Psoas muscle (tissue), 8 donors: ENCODE measurements around the gene DOK7. TPM values are rescaled to one million over a fixed set of nuclear protein-coding genes. Genes with fewer than 3 reads are reported as not detected.
A peak's percentile ranks its signal among the peaks of the same experiment; 100 is the strongest.

Source experiments
- ATAC-seq, 4 donors: fragments of 200-7000 bp; cut with Tn5 transposase; one replicate each; pipeline ENCODE4 v1.9.1; 2020; ENCODE audit warnings: moderate library complexity in 3 of 4, mild to moderate bottlenecking in 2 of 4
- DNase-seq, 2 donors: peaks; one replicate each; pipeline ENCODE4 v3.0.0-alpha.2; 2020
- H3K27ac ChIP-seq: fragments of 200-600 bp; one replicate; pipeline ENCODE4 v1.8.0; 2022
- H3K27me3 ChIP-seq, 3 donors: fragments of 200-600 bp in 1 of 3; one replicate each; pipeline versions ENCODE4 v1.6.1 to v1.8.0; 2013 to 2022; ENCODE audit warnings: low read length in 2 of 3, mild to moderate bottlenecking in 2 of 3, moderate library complexity in 1 of 3; ENCODE audit not compliant: insufficient read depth in 3 of 3
- H3K36me3 ChIP-seq, 2 donors: fragments of 200-600 bp in 1 of 2; one replicate each; pipeline versions ENCODE4 v1.6.1 to v1.8.0; 2013 to 2022; ENCODE audit warnings: low read depth in 1 of 2, mild to moderate bottlenecking in 1 of 2, moderate library complexity in 1 of 2; ENCODE audit not compliant: insufficient read depth in 1 of 2
- H3K4me1 ChIP-seq: fragments of 200-600 bp; one replicate; pipeline ENCODE4 v1.8.0; 2022
- H3K4me3 ChIP-seq: fragments of 200-600 bp; one replicate; pipeline ENCODE4 v1.8.0; 2022; ENCODE audit warnings: mild to moderate bottlenecking
- H3K9me3 ChIP-seq: fragments of 200-600 bp; one replicate; pipeline ENCODE4 v1.8.0; 2022
- WGBS, 3 donors: extraction: QIAGEN DNeasy Blood & Tissue Kit; methylation state at CpG; one replicate each; pipeline versions ENCODE4 v1.1.6 to v1.1.7; 2013; 5-methylcytosine and 5-hydroxymethylcytosine counted together
- intact Hi-C, 2 donors: fragments of 100-400 bp; cut with DNase I; formaldehyde crosslinking; loops; one replicate each; pipeline versions ENCODE4 v1.11.0 to v1.14.2; 2022
- polyA plus RNA-seq, 3 donors: library from polyadenylated mRNA; stranded (reverse); fragments of 200-250 nt; gene quantifications; one replicate each; pipeline ENCODE4 v1.2.3, GENCODE V29; 2013
- total RNA-seq, 4 donors: library from RNA; stranded (reverse); fragmentation: NEBNext Ultra II Directional in 2 of 4; extraction: Animal tissue kit (Norgen Biotek cat#: 25700) in 2 of 4; gene quantifications; one replicate each; pipeline versions ENCODE4 v1.2.1 to v1.2.4, GENCODE V29; 2021 to 2023
- TF ChIP-seq, protein P1 (sequence below): fragments of 200-600 bp; IDR thresholded peaks from one replicate; pipeline ENCODE4 v1.8.0; 2022; ENCODE audit warnings: antibody characterized with exemption
- donor health status: healthy with polysubstance abuse.
- donor health status: DM: no; HTN: no; CAD: no; lungs with moderate emphysema.
- donor health status: Bipolar disorder and iron deficiency.
- donor health status: healthy.
- donor health status: DM: yes; HTN: yes; CAD: no.
- donor health status: DM: no; HTN: no; CAD: no.
- donor health status: DM: no; HTN: no; CAD: no.
- donor health status: DM: yes; HTN: yes; CAD: no.

The DOK7 gene
- total and polyA plus RNA-seq, 7 donors = 3.4 to 48.6 (median 21.5) TPM

DNA sequence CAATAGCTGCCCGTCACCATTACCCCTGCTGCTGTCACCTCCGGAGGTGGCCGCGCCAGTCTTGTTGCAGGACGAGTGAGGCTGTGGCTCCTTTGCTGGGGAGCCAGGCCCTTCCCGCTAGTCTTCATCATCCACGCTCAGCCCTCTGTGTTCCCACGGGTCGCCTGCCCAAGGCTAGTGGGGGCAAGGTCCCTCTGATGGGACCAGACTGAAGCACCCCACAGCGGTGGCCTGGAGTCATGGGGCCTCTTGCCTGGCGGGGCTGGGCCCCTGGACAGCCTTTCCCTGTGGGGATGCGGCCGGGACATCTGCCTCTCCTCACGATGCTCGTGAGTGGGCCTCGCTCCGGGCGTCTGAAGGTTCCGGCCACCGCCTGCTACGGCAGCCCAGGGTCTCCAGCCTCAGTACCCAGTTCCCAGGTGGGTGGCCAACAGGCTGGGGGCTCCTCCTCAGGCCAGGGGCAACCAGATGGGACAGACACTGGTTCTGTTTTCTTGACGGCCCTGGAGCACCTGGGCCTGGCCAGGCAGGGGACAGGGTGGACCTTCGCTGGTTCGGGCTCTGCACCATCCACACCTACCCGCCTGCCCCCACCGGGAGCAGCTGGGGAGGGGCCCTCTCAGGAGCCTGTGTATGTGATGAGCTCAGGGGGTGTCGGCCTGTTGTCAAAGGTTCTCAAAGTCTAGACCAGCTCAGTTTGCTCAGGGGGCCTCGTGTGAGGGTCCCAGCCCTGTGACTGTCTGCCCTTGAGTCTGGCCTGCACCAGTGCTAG, 32.3 kb downstream of the DOK7 start:
- no peaks in the 10 kb centered on the region for H3K4me1 ChIP-seq
- H3K9me3 ChIP-seq = no peaks in the 10 kb centered on the region
- intact Hi-C loops = no loop called here
- H3K36me3 ChIP-seq = peaks cover 0 to 29% of the 10 kb centered on the region in 2 donors
- TF ChIP-seq, protein P1, sequence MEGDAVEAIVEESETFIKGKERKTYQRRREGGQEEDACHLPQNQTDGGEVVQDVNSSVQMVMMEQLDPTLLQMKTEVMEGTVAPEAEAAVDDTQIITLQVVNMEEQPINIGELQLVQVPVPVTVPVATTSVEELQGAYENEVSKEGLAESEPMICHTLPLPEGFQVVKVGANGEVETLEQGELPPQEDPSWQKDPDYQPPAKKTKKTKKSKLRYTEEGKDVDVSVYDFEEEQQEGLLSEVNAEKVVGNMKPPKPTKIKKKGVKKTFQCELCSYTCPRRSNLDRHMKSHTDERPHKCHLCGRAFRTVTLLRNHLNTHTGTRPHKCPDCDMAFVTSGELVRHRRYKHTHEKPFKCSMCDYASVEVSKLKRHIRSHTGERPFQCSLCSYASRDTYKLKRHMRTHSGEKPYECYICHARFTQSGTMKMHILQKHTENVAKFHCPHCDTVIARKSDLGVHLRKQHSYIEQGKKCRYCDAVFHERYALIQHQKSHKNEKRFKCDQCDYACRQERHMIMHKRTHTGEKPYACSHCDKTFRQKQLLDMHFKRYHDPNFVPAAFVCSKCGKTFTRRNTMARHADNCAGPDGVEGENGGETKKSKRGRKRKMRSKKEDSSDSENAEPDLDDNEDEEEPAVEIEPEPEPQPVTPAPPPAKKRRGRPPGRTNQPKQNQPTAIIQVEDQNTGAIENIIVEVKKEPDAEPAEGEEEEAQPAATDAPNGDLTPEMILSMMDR = no peak
- ATAC-seq (no peak), DNase-seq (no peak)
- 75 to 87% (median 82%) methylated on average over 28 of the region's 28 CpGs for WGBS, 3 donors
- H3K4me3 ChIP-seq = no peak overlapping the region
- H3K27me3 ChIP-seq = no peaks in the 10 kb centered on the region
- no peak overlapping the region for H3K27ac ChIP-seq

DNA sequence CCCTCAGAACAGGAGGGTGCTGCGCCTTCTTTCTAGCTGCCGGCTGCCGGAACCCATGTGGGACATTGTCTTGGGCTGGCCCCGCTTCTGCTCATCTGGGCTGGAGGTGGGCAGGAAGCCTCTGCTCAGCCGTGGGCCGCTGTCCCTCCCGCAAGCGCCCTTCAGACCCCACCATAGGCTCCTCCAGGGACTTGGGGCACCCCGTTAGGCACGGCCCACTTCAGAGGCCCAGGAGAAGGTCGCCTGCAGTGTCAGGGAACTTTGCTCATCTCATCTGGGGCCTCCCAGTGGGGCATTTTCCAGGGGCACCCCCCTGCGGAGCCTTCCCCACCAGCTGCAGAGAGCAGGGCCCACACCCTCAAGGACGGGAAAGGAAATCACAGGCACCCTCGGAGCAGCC, 32.9 kb downstream of the DOK7 start:
- ATAC-seq = no peak
- 68 to 78% (median 78%) methylated on average over 13 to 14 of the region's 14 CpGs for WGBS, 3 donors
- no peaks in the 10 kb centered on the region for H3K4me1 ChIP-seq
- no peak for DNase-seq
- no peaks in the 10 kb centered on the region for H3K27me3 ChIP-seq
- H3K4me3 ChIP-seq = no peak overlapping the region
- H3K27ac ChIP-seq = no peak overlapping the region
- TF ChIP-seq, protein P1 = no peak
- intact Hi-C loops = no loop called here
- H3K9me3 ChIP-seq = no peaks in the 10 kb centered on the region
- peaks cover 0 to 35% of the 10 kb centered on the region in 2 donors for H3K36me3 ChIP-seq

DNA sequence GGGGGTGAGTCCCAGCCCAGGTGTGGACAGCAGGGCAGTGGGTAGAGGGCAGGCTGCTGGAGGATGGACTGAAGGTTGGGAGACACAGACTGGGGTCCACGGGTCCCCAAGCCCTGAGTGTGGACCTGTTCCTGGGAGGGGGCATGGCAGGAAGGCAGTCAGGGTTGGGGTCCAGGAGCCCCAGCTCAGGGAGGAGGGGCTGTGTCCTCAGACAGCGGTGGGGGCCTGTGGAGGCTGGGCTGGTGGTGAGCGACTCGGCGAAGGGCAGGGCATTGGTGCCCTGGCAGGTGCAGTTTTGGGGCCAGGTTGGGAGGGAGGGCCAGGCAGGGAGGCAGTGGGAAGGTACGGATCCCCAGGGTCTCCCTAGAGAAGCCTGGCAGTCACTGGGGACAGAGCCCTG, 34.0 kb downstream of the DOK7 start:
- Histone ChIP-seq H3K9me3 (no peaks in the 10 kb centered on the region), H3K27me3 (no peaks in the 10 kb centered on the region), H3K4me1 (no peaks in the 10 kb centered on the region), H3K4me3 (no peak overlapping the region), H3K36me3 (peaks cover 0 to 29% of the 10 kb centered on the region in 2 donors), H3K27ac (no peak overlapping the region)
- no peak for DNase-seq
- intact Hi-C loops = no loop called here
- WGBS, 3 donors = 74 to 90% (median 75%) methylated on average over 6 of the region's 6 CpGs
- TF ChIP-seq, protein P1 = no peak
- no peak for ATAC-seq

DNA sequence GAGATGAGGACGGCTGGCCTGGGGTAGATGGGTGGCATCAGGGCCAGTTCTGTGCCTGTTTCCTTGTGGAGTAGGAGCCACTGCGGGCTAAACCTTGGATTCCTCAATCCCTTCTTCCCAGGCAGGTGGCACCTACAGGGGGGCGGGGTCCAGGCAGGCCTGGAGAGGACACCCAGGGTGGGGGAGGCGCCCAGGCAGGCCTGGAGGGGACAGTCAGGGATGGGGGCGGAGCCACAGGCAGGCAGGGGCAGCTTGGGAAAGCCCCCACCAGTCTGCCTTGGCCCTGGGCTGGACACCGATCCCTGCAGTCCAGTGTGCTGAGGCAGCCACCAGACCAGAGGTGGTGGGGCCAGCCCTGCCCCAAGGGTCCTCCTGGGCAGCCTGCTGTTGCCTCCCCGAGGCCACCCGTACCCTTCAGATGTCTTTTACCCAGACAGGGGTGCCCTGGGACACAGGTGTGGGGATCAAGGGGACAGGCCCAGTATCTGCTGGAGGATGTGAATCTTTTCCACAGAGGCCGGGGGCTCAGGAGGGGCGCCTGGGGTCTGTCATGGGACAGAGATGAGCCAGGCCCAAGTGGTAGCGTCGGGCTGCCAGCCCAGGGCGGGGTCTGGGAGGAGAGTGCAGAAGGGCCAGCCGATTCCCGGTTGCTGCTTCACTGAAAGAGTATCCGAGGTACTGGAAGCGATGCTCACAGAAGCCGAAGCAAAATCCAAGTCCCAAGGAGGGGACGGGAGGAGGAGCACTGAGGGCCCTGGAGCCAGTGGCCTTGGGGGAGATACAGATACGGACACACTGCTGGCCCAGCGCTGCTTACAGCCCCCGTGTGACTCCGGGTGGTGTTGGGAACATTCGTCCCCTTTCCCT, 34.6 kb downstream of the DOK7 start:
- H3K27me3 ChIP-seq = no peaks in the 10 kb centered on the region
- intact Hi-C loops = no loop called here
- ATAC-seq (peak in 2 of 4 donors; percentile 9 to 17), DNase-seq (no peak)
- 65 to 86% (median 72%) methylated on average over 24 of the region's 24 CpGs for WGBS, 3 donors
- TF ChIP-seq, protein P1 = no peak
- peaks cover 0 to 32% of the 10 kb centered on the region in 2 donors for H3K36me3 ChIP-seq
- H3K4me3 ChIP-seq = no peak overlapping the region
- no peaks in the 10 kb centered on the region for H3K9me3 ChIP-seq
- H3K27ac ChIP-seq = no peak overlapping the region
- H3K4me1 ChIP-seq = no peaks in the 10 kb centered on the region
